Peyer's patch (tissue), 4 donors: ENCODE measurements around the gene CTSD. TPM values are rescaled to one million over a fixed set of nuclear protein-coding genes. Genes with fewer than 3 reads are reported as not detected.
A peak's percentile ranks its signal among the peaks of the same experiment; 100 is the strongest.

Source experiments
- DNase-seq, 3 donors: peaks; one replicate each; pipeline ENCODE4 v3.0.0-alpha.2; 2017 to 2019
- H3K27ac ChIP-seq, 4 donors: fragments of 200-600 bp; sonication (generic); one replicate each; pipeline ENCODE4 v1.5.1; 2016 to 2019
- H3K27me3 ChIP-seq, 2 donors: fragments of 200-600 bp; sonication (generic); one replicate each; pipeline ENCODE4 v1.5.1; 2019
- H3K36me3 ChIP-seq, 3 donors: fragments of 200-600 bp; sonication (generic); one replicate each; pipeline ENCODE4 v1.5.1; 2016 to 2019
- H3K4me1 ChIP-seq, 4 donors: fragments of 200-600 bp; sonication (generic); one replicate each; pipeline ENCODE4 v1.5.1; 2016 to 2019
- H3K4me3 ChIP-seq, 4 donors: fragments of 200-600 bp; sonication (generic); 1 replicate in 3 of 4; 2 replicates in 1 of 4; pipeline ENCODE4 v1.5.1; 2016 to 2019; ENCODE audit warnings: mild to moderate bottlenecking in 1 of 4
- H3K9me3 ChIP-seq, 4 donors: fragments of 200-600 bp; sonication (generic); one replicate each; pipeline ENCODE4 v1.5.1; 2016 to 2019; ENCODE audit warnings: mild to moderate bottlenecking in 1 of 4
- CTCF ChIP-seq, 6 experiments: fragments of 450-650 bp in 4 of 6; fragments of 200-600 bp in 2 of 6; sonication (generic) in 1 of 6; IDR thresholded peaks; one replicate each; pipeline ENCODE4 v1.5.1; 2017 to 2019; ENCODE audit warnings: antibody characterized with exemption in 6 of 6, mild to moderate bottlenecking in 3 of 6, moderate library complexity in 1 of 6
- POLR2A ChIP-seq, 2 donors: fragments of 450-650 bp; IDR thresholded peaks; one replicate each; pipeline ENCODE4 v1.5.1; 2017; ENCODE audit warnings: antibody characterized with exemption in 2 of 2, mild to moderate bottlenecking in 2 of 2, moderate library complexity in 2 of 2
- total RNA-seq, 4 donors: library from RNA; depleted of rRNA; stranded (reverse); fragments of >200 nt; gene quantifications; one replicate each; pipeline ENCODE4 v1.1.0, GENCODE V29; 2016

Gene CTSD
- total RNA-seq, 4 donors from 2014 or later = 129 to 1,688 (median 1,221) TPM

DNA sequence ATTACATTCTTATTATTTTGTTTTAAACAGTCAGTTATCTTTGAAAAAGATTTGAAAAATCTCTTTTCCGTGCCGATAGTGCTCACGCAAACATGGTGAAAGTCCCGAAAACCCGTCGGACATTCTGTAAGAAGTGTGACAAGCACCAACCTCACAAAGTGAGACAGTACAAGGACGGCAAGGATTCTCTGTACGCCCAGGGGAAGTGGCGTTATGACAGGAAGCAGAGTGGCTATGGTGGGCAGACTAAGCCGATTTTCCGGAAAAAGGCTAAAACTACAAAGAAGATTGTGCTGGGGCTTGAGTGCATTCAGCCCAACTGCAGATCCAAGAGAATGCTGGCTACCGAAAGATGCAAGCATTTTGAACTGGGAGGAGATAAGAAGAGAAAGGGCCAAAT lies 28.7 kb upstream of the CTSD start:
- Histone ChIP-seq H3K4me3 (no peak overlapping the region), H3K9me3 (no peaks in the 10 kb centered on the region), H3K36me3 (no peaks in the 10 kb centered on the region), H3K27me3 (no peaks in the 10 kb centered on the region), H3K27ac (no peak overlapping the region), H3K4me1 (no peaks in the 10 kb centered on the region)
- DNase-seq = no peak
- TF ChIP-seq POLR2A (IDR thresholded peaks at IDR 0.05) (no peak), CTCF (IDR thresholded peaks at IDR 0.05) (no peak)

- H3K27ac ChIP-seq = no peak overlapping the region
- H3K9me3 ChIP-seq = no peaks in the 10 kb centered on the region
- H3K27me3 ChIP-seq = no peaks in the 10 kb centered on the region
- peak in 1 of 3 donors; percentile 66 for DNase-seq
- no peak overlapping the region for H3K4me3 ChIP-seq
- H3K4me1 ChIP-seq = no peaks in the 10 kb centered on the region
- TF ChIP-seq POLR2A (IDR thresholded peaks at IDR 0.05) = no peak
- no peak for TF ChIP-seq CTCF (IDR thresholded peaks at IDR 0.05)
- H3K36me3 ChIP-seq = no peaks in the 10 kb centered on the region
Measured at GRCh38 chr11:1791912-1792311, 28.2 kb upstream of the CTSD start.

- Histone ChIP-seq H3K27ac (no peak overlapping the region), H3K4me3 (no peak overlapping the region), H3K9me3 (no peaks in the 10 kb centered on the region), H3K36me3 (no peaks in the 10 kb centered on the region), H3K27me3 (no peaks in the 10 kb centered on the region), H3K4me1 (peaks cover 0 to 5% (median 2%) of the 10 kb centered on the region in 4 donors)
- TF ChIP-seq POLR2A (IDR thresholded peaks at IDR 0.05) = no peak
- no peak for TF ChIP-seq CTCF (IDR thresholded peaks at IDR 0.05)
- DNase-seq = peak in 1 of 3 donors; percentile 10
Measured at GRCh38 chr11:1786466-1786865, 22.7 kb upstream of the CTSD start.

DNA sequence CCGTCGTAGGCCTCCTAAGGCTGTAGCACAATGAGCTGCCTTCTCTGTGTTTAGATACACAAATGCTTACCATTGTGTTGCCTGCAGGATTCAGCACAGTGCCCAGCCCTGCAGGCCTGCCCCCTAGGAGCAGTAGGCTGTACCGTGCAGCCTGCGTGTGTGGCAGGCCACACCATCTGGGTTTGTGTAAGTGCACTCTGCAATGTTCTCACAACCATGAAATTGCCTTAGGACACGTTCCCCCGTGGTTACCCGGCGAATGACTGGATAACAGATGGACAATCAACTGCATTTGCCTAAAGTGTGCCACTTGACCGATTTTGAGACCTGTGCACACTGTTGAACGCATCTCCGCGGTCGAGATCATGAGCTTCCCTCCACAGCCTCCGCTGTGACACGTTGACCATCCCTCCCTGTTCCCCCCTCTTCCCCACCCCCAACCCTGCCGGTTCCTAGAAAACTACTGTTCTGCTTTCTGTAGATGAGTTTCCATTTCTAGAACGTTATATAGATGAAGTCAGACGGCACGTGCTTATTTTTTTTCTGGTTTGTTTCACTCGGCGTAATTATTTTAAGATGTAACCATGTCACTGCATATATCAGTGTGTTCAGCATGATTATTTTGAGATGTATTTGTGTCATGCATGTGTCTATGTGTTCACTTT lies 22.2 kb upstream of the CTSD start:
- Histone ChIP-seq H3K27me3 (no peaks in the 10 kb centered on the region), H3K4me3 (no peak overlapping the region), H3K9me3 (no peaks in the 10 kb centered on the region), H3K27ac (peak overlapping the region in 1 of 4 donors; percentile 8), H3K4me1 (peaks cover 0 to 11% (median 5%) of the 10 kb centered on the region in 4 donors), H3K36me3 (no peaks in the 10 kb centered on the region)
- no peak for TF ChIP-seq CTCF (IDR thresholded peaks at IDR 0.05)
- no peak for TF ChIP-seq POLR2A (IDR thresholded peaks at IDR 0.05)
- DNase-seq = peak in 2 of 3 donors; percentile 16 to 52

DNA sequence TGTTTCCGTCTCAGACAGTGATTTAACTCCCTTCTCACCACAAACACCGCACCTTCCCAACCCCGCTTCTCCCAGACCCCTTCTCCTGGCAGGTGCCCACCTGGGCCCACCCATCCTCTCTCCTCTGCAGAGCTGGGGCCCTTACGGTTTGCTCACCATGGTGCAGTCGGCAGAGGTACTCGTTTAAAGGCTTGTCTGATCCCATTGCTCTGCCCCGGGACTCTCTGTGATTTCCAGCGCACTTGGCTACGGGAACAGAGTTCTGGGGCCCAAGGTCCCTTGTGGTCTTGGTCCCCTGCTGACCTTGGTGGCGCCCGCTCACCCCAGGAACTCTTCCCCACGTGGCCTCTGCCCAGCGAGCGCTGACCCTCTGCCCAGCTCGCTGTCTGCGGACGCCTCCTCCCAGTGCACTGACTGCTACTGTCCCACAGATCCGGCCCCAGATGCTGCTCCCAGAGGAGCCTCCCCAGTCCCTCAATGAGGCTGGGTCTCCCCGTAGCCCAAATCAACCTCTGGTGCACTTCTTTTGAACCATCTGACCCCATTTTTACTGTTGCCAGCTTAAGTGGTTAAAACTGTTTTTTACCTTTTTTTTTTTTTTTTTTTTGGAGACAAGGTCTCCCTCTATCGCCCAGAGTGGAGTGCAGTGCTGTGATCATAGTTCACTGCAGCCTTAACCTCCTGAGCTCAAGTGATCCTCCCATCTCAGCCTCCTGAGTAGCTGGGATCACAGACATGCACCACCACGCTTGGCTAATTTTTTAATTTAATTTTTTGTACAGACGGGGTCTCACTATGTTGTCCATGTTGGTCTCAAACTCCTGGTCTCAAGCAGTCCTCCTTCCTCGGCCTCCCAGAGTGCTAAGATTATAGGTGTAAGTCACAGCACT lies 21.3 kb upstream of the CTSD start:
- Histone ChIP-seq H3K27ac (no peak overlapping the region), H3K27me3 (no peaks in the 10 kb centered on the region), H3K36me3 (no peaks in the 10 kb centered on the region), H3K4me1 (peaks cover 0 to 12% (median 5%) of the 10 kb centered on the region in 4 donors), H3K4me3 (no peak overlapping the region), H3K9me3 (no peaks in the 10 kb centered on the region)
- DNase-seq = peak in 2 of 3 donors; percentile 12 to 39
- TF ChIP-seq CTCF (IDR thresholded peaks at IDR 0.05) = no peak
